Hepatocyte (in vitro differentiated cells): Measurements from ENCODE around the gene SEMA3A. TPM values are rescaled to one million over a fixed set of nuclear protein-coding genes. Genes with fewer than 3 reads are reported as not detected.
A peak's percentile ranks its signal among the peaks of the same experiment; 100 is the strongest.

ENCODE experiments used
- DNase-seq: peaks from one replicate; pipeline ENCODE4 v3.0.0-alpha.2; 2016; ENCODE audit warnings: low spot score
- H2AFZ ChIP-seq: fragments of 200-600 bp; sonication (generic); 2 replicates; pipeline ENCODE4 v1.6.0; 2016; ENCODE audit warnings: antibody characterized with exemption, mild to moderate bottlenecking
- H3K27ac ChIP-seq: fragments of 200-600 bp; sonication (generic); 2 replicates; pipeline ENCODE4 v1.5.1; 2016; ENCODE audit warnings: mild to moderate bottlenecking
- H3K27me3 ChIP-seq: fragments of 200-600 bp; sonication (generic); 2 replicates; pipeline ENCODE4 v1.6.1; 2016
- H3K36me3 ChIP-seq: fragments of 200-600 bp; sonication (generic); replicated peaks from 2 replicates; pipeline ENCODE4 v1.5.1; 2016; ENCODE audit warnings: low read depth; ENCODE audit not compliant: insufficient read depth
- H3K4me1 ChIP-seq: fragments of 200-600 bp; sonication (generic); 2 replicates; pipeline ENCODE4 v1.5.1; 2016; ENCODE audit warnings: mild to moderate bottlenecking, moderate library complexity; ENCODE audit not compliant: insufficient read depth
- H3K4me2 ChIP-seq: fragments of 200-600 bp; sonication (generic); 2 replicates; pipeline ENCODE4 v1.6.0; 2016
- H3K4me3 ChIP-seq: fragments of 200-600 bp; sonication (generic); 2 replicates; pipeline ENCODE4 v1.5.1; 2016; ENCODE audit warnings: mild to moderate bottlenecking
- H3K79me2 ChIP-seq: fragments of 200-600 bp; sonication (generic); 2 replicates; pipeline ENCODE4 v1.6.0; 2017; ENCODE audit warnings: mild to moderate bottlenecking
- H3K9me2 ChIP-seq: fragments of 200-600 bp; sonication (generic); replicated peaks from 2 replicates; pipeline ENCODE4 v1.6.0; 2017; ENCODE audit warnings: mild to moderate bottlenecking; ENCODE audit not compliant: insufficient read depth
- H3K9me3 ChIP-seq: fragments of 200-600 bp; sonication (generic); 2 replicates; pipeline ENCODE4 v1.5.1; 2016; ENCODE audit warnings: low read depth, mild to moderate bottlenecking
- H4K20me1 ChIP-seq: fragments of 200-600 bp; sonication (generic); 2 replicates; pipeline ENCODE4 v1.6.0; 2016; ENCODE audit warnings: mild to moderate bottlenecking; ENCODE audit not compliant: insufficient read depth, poor library complexity, severe bottlenecking
- EZH2 ChIP-seq: fragments of 200-600 bp; sonication (generic); IDR thresholded peaks from 2 replicates; pipeline ENCODE4 v1.6.1; 2016; ENCODE audit warnings: antibody characterized with exemption, mild to moderate bottlenecking, borderline replicate concordance
- EZH2phosphoT487 ChIP-seq: fragments of 200-600 bp; sonication (generic); IDR thresholded peaks from one replicate; pipeline ENCODE4 v1.6.1; 2018; ENCODE audit warnings: antibody characterized with exemption, mild to moderate bottlenecking, low read depth, moderate library complexity; ENCODE audit not compliant: unreplicated experiment, severe bottlenecking
- WGBS: methylation state at CpG from one replicate; pipeline ENCODE4 v1.1.6; 2016; ENCODE audit warnings: low lambda C conversion rate; ENCODE audit errors: missing lambda C conversion rate; 5-methylcytosine and 5-hydroxymethylcytosine counted together
- polyA plus RNA-seq: library from polyadenylated mRNA; unstranded; fragments of >200 nt; fragmentation: Nextera tagmentation; extraction: Ambion mirVana; gene quantifications from 2 replicates; pipeline ENCODE4 v1.2.1, GENCODE V29; 2016
- total RNA-seq: library from RNA; depleted of rRNA; stranded (reverse); fragments of >200 nt; gene quantifications from 2 replicates; pipeline ENCODE4 v1.2.3, GENCODE V29; 2014
- TF ChIP-seq, protein P1 (sequence below): fragments of 200-600 bp; sonication (generic); IDR thresholded peaks from 2 replicates; pipeline ENCODE4 v1.5.1; 2016; ENCODE audit warnings: antibody characterized with exemption, mild to moderate bottlenecking; ENCODE audit not compliant: poor library complexity

The SEMA3A gene
- total and polyA plus RNA-seq, 2 experiments from 2014 or later, result 19.3 to 64.6 TPM

DNA sequence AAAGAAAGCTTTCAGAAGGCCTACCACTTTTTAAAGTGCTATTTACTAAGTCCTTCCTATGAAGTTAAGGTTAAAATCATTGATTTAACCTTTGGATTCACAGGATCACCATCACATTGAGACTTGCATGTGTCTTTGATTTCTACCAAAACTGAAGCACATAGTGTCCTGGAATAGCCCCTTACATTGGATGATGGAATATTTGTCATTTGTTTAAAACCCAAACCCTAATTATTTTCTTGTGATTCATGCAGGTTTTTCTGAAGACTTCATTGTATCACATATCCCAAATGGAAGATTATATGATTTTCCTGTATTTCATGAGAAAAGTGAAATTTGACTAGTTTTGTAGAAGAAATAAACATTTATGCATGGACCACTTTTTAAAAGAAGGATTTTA lies 3.3 kb downstream of the SEMA3A start:
- no peak for DNase-seq
- Histone ChIP-seq H3K27ac (peak overlapping the region; percentile 20), H3K27me3 (no peaks in the 10 kb centered on the region), H2AFZ (no peak overlapping the region), H3K4me1 (peaks cover 18% of the 10 kb centered on the region), H4K20me1 (no peaks in the 10 kb centered on the region), H3K4me2 (peak overlapping the region; percentile 76), H3K9me2 (no peaks in the 10 kb centered on the region), H3K9me3 (no peaks in the 10 kb centered on the region), H3K36me3 (no peaks in the 10 kb centered on the region), H3K4me3 (peak overlapping the region; percentile 61), H3K79me2 (peaks cover 77% of the 10 kb centered on the region)
- TF ChIP-seq EZH2, result no peak
- no peak for TF ChIP-seq EZH2phosphoT487
- TF ChIP-seq, protein P1, sequence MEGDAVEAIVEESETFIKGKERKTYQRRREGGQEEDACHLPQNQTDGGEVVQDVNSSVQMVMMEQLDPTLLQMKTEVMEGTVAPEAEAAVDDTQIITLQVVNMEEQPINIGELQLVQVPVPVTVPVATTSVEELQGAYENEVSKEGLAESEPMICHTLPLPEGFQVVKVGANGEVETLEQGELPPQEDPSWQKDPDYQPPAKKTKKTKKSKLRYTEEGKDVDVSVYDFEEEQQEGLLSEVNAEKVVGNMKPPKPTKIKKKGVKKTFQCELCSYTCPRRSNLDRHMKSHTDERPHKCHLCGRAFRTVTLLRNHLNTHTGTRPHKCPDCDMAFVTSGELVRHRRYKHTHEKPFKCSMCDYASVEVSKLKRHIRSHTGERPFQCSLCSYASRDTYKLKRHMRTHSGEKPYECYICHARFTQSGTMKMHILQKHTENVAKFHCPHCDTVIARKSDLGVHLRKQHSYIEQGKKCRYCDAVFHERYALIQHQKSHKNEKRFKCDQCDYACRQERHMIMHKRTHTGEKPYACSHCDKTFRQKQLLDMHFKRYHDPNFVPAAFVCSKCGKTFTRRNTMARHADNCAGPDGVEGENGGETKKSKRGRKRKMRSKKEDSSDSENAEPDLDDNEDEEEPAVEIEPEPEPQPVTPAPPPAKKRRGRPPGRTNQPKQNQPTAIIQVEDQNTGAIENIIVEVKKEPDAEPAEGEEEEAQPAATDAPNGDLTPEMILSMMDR, result no peak

DNA sequence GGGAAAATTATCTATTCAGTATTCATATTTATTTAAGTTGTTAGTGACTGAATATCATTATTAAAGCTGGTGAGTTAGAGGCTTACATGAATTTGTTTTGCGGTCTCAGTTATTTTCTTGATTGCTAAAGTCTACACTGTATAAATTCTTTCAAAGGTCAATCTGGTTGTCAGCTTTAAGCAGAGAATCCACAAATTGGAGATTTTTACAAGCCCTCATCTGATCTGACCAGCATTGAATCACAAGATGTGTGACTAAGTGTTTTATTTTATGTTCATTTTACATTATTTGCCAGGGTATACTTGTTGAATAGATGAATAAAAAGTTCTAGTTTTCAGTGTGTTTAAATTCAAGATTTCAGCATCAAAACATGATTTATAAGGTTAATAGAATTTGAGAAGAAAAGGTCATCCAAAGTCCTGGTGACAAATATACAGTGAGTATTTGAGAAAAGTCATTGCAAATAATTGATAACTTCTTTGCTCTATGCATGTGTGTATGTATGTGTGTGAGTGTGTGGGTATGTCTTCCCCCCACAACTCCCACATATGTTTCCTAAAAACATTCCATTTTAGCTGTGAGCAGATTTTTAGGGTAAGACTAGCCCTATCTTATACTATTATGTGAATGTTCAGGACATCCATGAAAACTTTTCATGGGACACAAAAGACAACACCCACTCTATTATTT lies 4.4 kb downstream of the SEMA3A start:
- H3K9me2 ChIP-seq, result no peaks in the 10 kb centered on the region
- TF ChIP-seq EZH2phosphoT487 (no peak), EZH2 (no peak)
- TF ChIP-seq, protein P1, result no peak
- 84% methylated on average over 1 of the region's 1 CpG for WGBS

DNA sequence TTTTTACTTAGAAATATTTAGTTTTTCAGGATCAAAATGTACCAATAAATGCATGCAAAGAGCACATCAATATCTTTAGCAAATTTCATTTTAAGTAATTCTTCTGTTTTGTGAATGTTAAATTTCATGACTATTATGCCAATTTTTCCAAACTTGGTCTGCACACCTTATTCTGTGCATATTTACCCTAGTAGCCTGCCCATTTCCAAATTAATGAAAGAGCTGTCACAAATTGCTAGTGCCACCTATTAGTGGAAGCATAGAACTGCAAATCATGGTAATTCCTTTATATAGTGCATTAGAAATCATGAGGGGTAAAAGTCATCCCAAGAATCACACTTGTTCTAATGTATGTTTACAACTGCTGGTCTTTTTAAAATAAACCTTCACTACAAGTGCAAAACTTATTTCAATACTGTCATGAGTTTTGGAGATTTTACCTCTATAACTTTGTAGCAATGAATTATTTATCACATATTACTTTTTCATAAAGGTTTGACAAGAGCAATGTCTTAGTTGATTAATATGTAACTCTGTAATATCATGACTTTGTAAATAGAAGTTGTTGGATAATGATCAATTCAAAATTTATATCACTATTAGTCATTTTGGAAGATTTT lies 5.7 kb downstream of the SEMA3A start:
- no peaks in the 10 kb centered on the region for H3K9me2 ChIP-seq
- no peak overlapping the region for H2AFZ ChIP-seq
- H3K36me3 ChIP-seq, result no peaks in the 10 kb centered on the region
- no peaks in the 10 kb centered on the region for H3K9me3 ChIP-seq
- no peak overlapping the region for H3K4me3 ChIP-seq
- H3K27ac ChIP-seq, result no peak overlapping the region
- H3K27me3 ChIP-seq, result no peaks in the 10 kb centered on the region
- H3K4me2 ChIP-seq, result peak overlapping the region; percentile 76
- no peak for DNase-seq
- peaks cover 95% of the 10 kb centered on the region for H3K79me2 ChIP-seq
- TF ChIP-seq, protein P1, result peak; percentile 54
- TF ChIP-seq EZH2, result no peak
- H4K20me1 ChIP-seq, result no peaks in the 10 kb centered on the region
- H3K4me1 ChIP-seq, result peaks cover 13% of the 10 kb centered on the region

More for the DNA sequence above, 4.4 kb downstream of the SEMA3A start:
- Histone ChIP-seq H3K27ac (no peak overlapping the region), H3K4me3 (peak overlapping the region; percentile 5), H3K4me2 (peak overlapping the region; percentile 76), H3K79me2 (peaks cover 88% of the 10 kb centered on the region), H3K27me3 (no peaks in the 10 kb centered on the region), H2AFZ (no peak overlapping the region), H3K9me3 (no peaks in the 10 kb centered on the region), H4K20me1 (no peaks in the 10 kb centered on the region), H3K36me3 (no peaks in the 10 kb centered on the region), H3K4me1 (peaks cover 13% of the 10 kb centered on the region)
- no peak for DNase-seq
